Left cardiac atrium (tissue), 4 donors: ENCODE measurements around the gene PEAK1. TPM values are rescaled to one million over a fixed set of nuclear protein-coding genes. Genes with fewer than 3 reads are reported as not detected.
A peak's percentile ranks its signal among the peaks of the same experiment; 100 is the strongest.
"Not testable (repeated sequence)": the region's sequence is repeated elsewhere in the genome, so short reads cannot be mapped to it uniquely, and the experiment has no call there.

Experiments
- ATAC-seq, 2 donors: fragments of 200-7000 bp; cut with Tn5 transposase; one replicate each; pipeline ENCODE4 v1.9.1; 2020; ENCODE audit warnings: mild to moderate bottlenecking in 2 of 2, moderate library complexity in 2 of 2
- DNase-seq: peaks from one replicate; pipeline ENCODE4 v3.0.0-alpha.2; 2020
- intact Hi-C, 2 donors: fragments of 100-400 bp; cut with DNase I; formaldehyde crosslinking; loops; one replicate each; pipeline versions ENCODE4 v1.14.1 to v1.15.1; 2022 to 2023
- total RNA-seq, 2 donors: library from RNA; stranded (reverse); fragmentation: NEBNext Ultra II Directional; extraction: Animal tissue kit (Norgen Biotek cat#: 25700); gene quantifications; one replicate each; pipeline ENCODE4 v1.2.1, GENCODE V29; 2021
- donor health status: DM: no; HTN: yes; CAD: no.
- donor health status: DM: no; HTN: yes; CAD: no; lungs with severe emphysema.
- donor health status: DM: yes; HTN: yes; CAD: no.
- donor health status: Dilated cardiomyopathy.

The PEAK1 gene
- total RNA-seq, 2 donors from 2014 or later, result 59.0 to 71.7 TPM

GRCh38 chr15:77173487-77173886, 246.4 kb downstream of the PEAK1 start:
- ATAC-seq, result no peak
- no peak for DNase-seq
- intact Hi-C loops, result no loop called here

- no peak for DNase-seq
- no peak for ATAC-seq
- intact Hi-C loops, result no loop called here
Measured at GRCh38 chr15:77171221-77171967, 248.5 kb downstream of the PEAK1 start.

GRCh38 chr15:77168616-77169015, 251.3 kb downstream of the PEAK1 start:
- ATAC-seq (no peak), DNase-seq (no peak)
- intact Hi-C loops, result no loop called here

GRCh38 chr15:77168141-77168540, 251.8 kb downstream of the PEAK1 start:
- intact Hi-C loops, result no loop called here
- ATAC-seq (no peak), DNase-seq (no peak)

GRCh38 chr15:77167406-77167805, 252.5 kb downstream of the PEAK1 start:
- intact Hi-C loops, result no loop called here
- no peak for ATAC-seq
- no peak for DNase-seq

- intact Hi-C loops, result no loop called here
Measured at GRCh38 chr15:77163781-77164384, 256.0 kb downstream of the PEAK1 start.

GRCh38 chr15:77162872-77163633, 256.9 kb downstream of the PEAK1 start:
- intact Hi-C loops, result no loop called here
- DNase-seq (no peak), ATAC-seq (no peak)

More at GRCh38 chr15:77163781-77164384, 256.0 kb downstream of the PEAK1 start:
- DNase-seq (no peak), ATAC-seq (no peak)

- intact Hi-C loops, result no loop called here
- DNase-seq, result no peak
- ATAC-seq, result no peak
Measured at GRCh38 chr15:77160562-77161478, 259.1 kb downstream of the PEAK1 start.

- DNase-seq, ATAC-seq, intact Hi-C loops: not testable (repeated sequence)
Measured at GRCh38 chr15:77156000-77156399, 263.9 kb downstream of the PEAK1 start.

- DNase-seq (no peak), ATAC-seq (no peak)
- intact Hi-C loops, result no loop called here
Measured at GRCh38 chr15:77148191-77148590, 271.7 kb downstream of the PEAK1 start.

GRCh38 chr15:77145370-77145769, 274.5 kb downstream of the PEAK1 start:
- intact Hi-C loops, result no loop called here
- no peak for DNase-seq
- ATAC-seq, result no peak

- DNase-seq (no peak), ATAC-seq (peak; percentile 70 to 78)
- intact Hi-C loops, result no loop called here
Measured at GRCh38 chr15:77144492-77145070, 275.3 kb downstream of the PEAK1 start.

GRCh38 chr15:77144026-77144425, 275.9 kb downstream of the PEAK1 start:
- intact Hi-C loops, result no loop called here
- DNase-seq, result no peak
- ATAC-seq, result peak; percentile 27 to 81

- intact Hi-C loops, result no loop called here
- ATAC-seq (peak in 1 of 2 donors; percentile 20), DNase-seq (no peak)
Measured at GRCh38 chr15:77143616-77144015, 276.3 kb downstream of the PEAK1 start.

- no peak for DNase-seq
- intact Hi-C loops, result no loop called here
- no peak for ATAC-seq
Measured at GRCh38 chr15:77143191-77143590, 276.7 kb downstream of the PEAK1 start.

GRCh38 chr15:77140220-77140619, 279.7 kb downstream of the PEAK1 start:
- intact Hi-C loops, result no loop called here
- ATAC-seq, result no peak

GRCh38 chr15:77139312-77139711, 280.6 kb downstream of the PEAK1 start:
- no peak for DNase-seq
- ATAC-seq, result no peak
- intact Hi-C loops, result no loop called here

More at GRCh38 chr15:77140220-77140619, 279.7 kb downstream of the PEAK1 start:
- DNase-seq, result no peak

GRCh38 chr15:77138167-77138522, 281.8 kb downstream of the PEAK1 start:
- DNase-seq (no peak), ATAC-seq (no peak)
- intact Hi-C loops, result no loop called here

- intact Hi-C loops, result no loop called here
- DNase-seq, result no peak
- ATAC-seq, result no peak
Measured at GRCh38 chr15:77135181-77135580, 284.7 kb downstream of the PEAK1 start.
